VCaP (cell line): Measurements from ENCODE around the gene SLA2.
A peak's percentile ranks its signal among the peaks of the same experiment; 100 is the strongest.
"Not testable (repeated sequence)": the region's sequence is repeated elsewhere in the genome, so short reads cannot be mapped to it uniquely, and the experiment has no call there.

Experiments used
- H3K27ac ChIP-seq: fragments of 450-650 bp; 2 replicates; pipeline ENCODE4 v1.5.1; 2017
- CTCF ChIP-seq: fragments of 450-650 bp; conservative IDR thresholded peaks from 2 replicates; pipeline ENCODE4 v1.5.1; 2017; ENCODE audit warnings: mild to moderate bottlenecking, moderate library complexity

Gene SLA2

GRCh38 chr20:36624068-36624943 is 21.7 kb downstream of the SLA2 start:
- H3K27ac ChIP-seq: peak overlapping the region; percentile 82
- peak; percentile 68 for TF ChIP-seq CTCF

GRCh38 chr20:36623444-36623843 is 22.6 kb downstream of the SLA2 start:
- peak overlapping the region; percentile 82 for H3K27ac ChIP-seq
- no peak for TF ChIP-seq CTCF

GRCh38 chr20:36620917-36621316 is 25.1 kb downstream of the SLA2 start:
- no peak overlapping the region for H3K27ac ChIP-seq
- TF ChIP-seq CTCF: no peak

- no peak overlapping the region for H3K27ac ChIP-seq
- TF ChIP-seq CTCF: no peak
These were observed 31.0 kb downstream of the SLA2 start for GRCh38 chr20:36614781-36615557.

- no peak overlapping the region for H3K27ac ChIP-seq
- no peak for TF ChIP-seq CTCF
These were observed 32.0 kb downstream of the SLA2 start for GRCh38 chr20:36613974-36614373.

GRCh38 chr20:36611625-36612024 is 34.4 kb downstream of the SLA2 start:
- H3K27ac ChIP-seq: no peak overlapping the region
- TF ChIP-seq CTCF: no peak

GRCh38 chr20:36608388-36608728 is 37.6 kb downstream of the SLA2 start:
- not testable (repeated sequence) for H3K27ac ChIP-seq
